H1 (cell line): ENCODE measurements around the gene TMEM154. TPM values are rescaled to one million over a fixed set of nuclear protein-coding genes. Genes with fewer than 3 reads are reported as not detected.

Experiments used
- CTCF ChIA-PET: fragments of 300-600 bp; sonication (Branson Sonifier 250); formaldehyde crosslinking; loops from one replicate; lab custom pipeline; 2021; ENCODE audit not compliant: partially characterized antibody; lab: Charles Lee
- POLR2A ChIA-PET: fragments of 300-600 bp; sonication (Branson Sonifier 250); formaldehyde crosslinking; loops from one replicate; lab custom pipeline; 2021; ENCODE audit warnings: inconsistent platforms; ENCODE audit not compliant: partially characterized antibody; lab: Charles Lee
- DNase-seq, 2 experiments: peaks; one replicate each; pipeline versions ENCODE4 v3.0.0 to v3.0.0-alpha.2; 2010 to 2022; ENCODE audit warnings: low spot score in 2 of 2, low read depth in 1 of 2, mixed read lengths in 1 of 2
- FAIRE-seq: peaks from 2 replicates; lab custom pipeline; 2011; peaks lifted over from hg19 to GRCh38; lab: Jason Lieb, UNC
- H2AFZ ChIP-seq: 2 replicates; pipeline ENCODE4 v1.8.1; 2012; ENCODE audit warnings: low read length, inconsistent platforms
- H2AK5ac ChIP-seq: 2 replicates; pipeline ENCODE4 v1.6.1; 2013; ENCODE audit warnings: low read depth, low read length
- H2BK120ac ChIP-seq: replicated peaks from 2 replicates; pipeline ENCODE3; 2013; ENCODE audit warnings: low read depth, low read length, inconsistent platforms
- H2BK12ac ChIP-seq: 2 replicates; pipeline ENCODE4 v1.6.1; 2013; ENCODE audit warnings: low read depth, low read length
- H2BK15ac ChIP-seq: 2 replicates; pipeline ENCODE4 v1.6.1; 2013; ENCODE audit warnings: low read length
- H2BK20ac ChIP-seq: 2 replicates; pipeline ENCODE4 v1.6.1; 2013; ENCODE audit warnings: low read length
- H2BK5ac ChIP-seq: 2 replicates; pipeline ENCODE4 v1.6.1; 2013; ENCODE audit warnings: low read depth, low read length
- H3K14ac ChIP-seq: 2 replicates; pipeline ENCODE4 v1.6.1; 2013; ENCODE audit warnings: inconsistent platforms; ENCODE audit not compliant: insufficient read length
- H3K18ac ChIP-seq: 2 replicates; pipeline ENCODE4 v1.6.1; 2013; ENCODE audit warnings: low read length; ENCODE audit errors: extremely low read depth
- H3K23ac ChIP-seq: 2 replicates; pipeline ENCODE4 v1.6.1; 2013; ENCODE audit warnings: inconsistent platforms; ENCODE audit not compliant: insufficient read length
- H3K23me2 ChIP-seq: 2 replicates; pipeline ENCODE4 v1.6.1; 2013; ENCODE audit warnings: low read depth, low read length
- H3K27ac ChIP-seq: 2 replicates; pipeline ENCODE4 v1.6.1; 2011; ENCODE audit warnings: low read depth, low read length, inconsistent platforms
- H3K27me3 ChIP-seq, 4 experiments: replicated peaks in 1 of 4; 1 replicate in 1 of 4; 2 replicates in 3 of 4; pipeline versions ENCODE4 v1.6.1 to v1.8.1; 2011 to 2013; ENCODE audit warnings: low read length in 3 of 4, mild to moderate bottlenecking in 3 of 4, inconsistent platforms in 2 of 4, mixed read lengths in 2 of 4, moderate library complexity in 1 of 4; ENCODE audit not compliant: control insufficient read depth in 3 of 4, insufficient read depth in 3 of 4; ENCODE audit errors: extremely low read depth in 1 of 4
- H3K36me3 ChIP-seq, 4 experiments: 2 replicates each; pipeline versions ENCODE4 v1.6.1 to v1.8.1; 2011 to 2013; ENCODE audit warnings: mild to moderate bottlenecking in 4 of 4, low read length in 3 of 4, moderate library complexity in 2 of 4, control low read depth in 1 of 4, inconsistent platforms in 1 of 4; ENCODE audit not compliant: insufficient read depth in 4 of 4, control insufficient read depth in 2 of 4
- H3K4ac ChIP-seq: replicated peaks from 2 replicates; pipeline ENCODE3; 2013; ENCODE audit warnings: low read length, low read depth, mixed read lengths, inconsistent platforms; ENCODE audit not compliant: insufficient read length
- H3K4me1 ChIP-seq, 4 experiments: replicated peaks in 1 of 4; 1 replicate in 1 of 4; 2 replicates in 3 of 4; pipeline versions ENCODE4 v1.6.1 to v1.8.1; 2011 to 2013; ENCODE audit warnings: low read length in 3 of 4, inconsistent platforms in 2 of 4, mixed read lengths in 1 of 4; ENCODE audit not compliant: insufficient read depth in 4 of 4, control insufficient read depth in 3 of 4
- H3K4me2 ChIP-seq, 2 experiments: 2 replicates each; pipeline versions ENCODE4 v1.6.1 to v1.8.1; 2011 to 2013; ENCODE audit warnings: low read depth in 2 of 2, low read length in 2 of 2, control low read depth in 1 of 2, inconsistent platforms in 1 of 2, mild to moderate bottlenecking in 1 of 2; ENCODE audit not compliant: insufficient read depth in 1 of 2
- H3K4me3 ChIP-seq, 4 experiments: fragments of 200-600, 300-600 bp in 1 of 4; sonication (generic), shearing (Covaris generic), sonication (Bioruptor Twin) in 1 of 4; 2 replicates each; pipeline versions ENCODE4 v1.5.1 to v1.8.1; 2011 to 2016; ENCODE audit warnings: low read length in 4 of 4, low read depth in 3 of 4, control low read depth in 2 of 4, inconsistent platforms in 2 of 4, mild to moderate bottlenecking in 2 of 4, mixed read lengths in 1 of 4, moderate library complexity in 1 of 4; ENCODE audit not compliant: insufficient read depth in 2 of 4; ENCODE audit errors: extremely low read depth in 1 of 4
- H3K56ac ChIP-seq: replicated peaks from 2 replicates; pipeline ENCODE3; 2013; ENCODE audit warnings: low read depth, mild to moderate bottlenecking, mixed read lengths, low read length, inconsistent platforms; ENCODE audit not compliant: insufficient read length
- H3K79me1 ChIP-seq: 2 replicates; pipeline ENCODE4 v1.6.1; 2013; ENCODE audit warnings: low read depth, low read length, control low read depth
- H3K79me2 ChIP-seq, 2 experiments: 2 replicates each; pipeline versions ENCODE4 v1.6.1 to v1.8.1; 2012 to 2013; ENCODE audit warnings: low read length in 2 of 2, mild to moderate bottlenecking in 2 of 2, inconsistent platforms in 1 of 2; ENCODE audit not compliant: insufficient read depth in 2 of 2, control insufficient read depth in 1 of 2
- H3K9ac ChIP-seq, 4 experiments: replicated peaks in 1 of 4; 1 replicate in 1 of 4; 2 replicates in 3 of 4; pipeline versions ENCODE4 v1.6.1 to v1.8.1; 2011 to 2013; ENCODE audit warnings: low read depth in 3 of 4, low read length in 3 of 4, control low read depth in 2 of 4, mild to moderate bottlenecking in 2 of 4, moderate library complexity in 2 of 4, inconsistent platforms in 1 of 4; ENCODE audit errors: extremely low read depth in 1 of 4
- H3K9me3 ChIP-seq, 2 experiments: 2 replicates each; pipeline versions ENCODE4 v1.6.1 to v1.8.1; 2012 to 2013; ENCODE audit warnings: mild to moderate bottlenecking in 2 of 2, moderate library complexity in 2 of 2, control low read depth in 1 of 2, inconsistent platforms in 1 of 2, low read depth in 1 of 2, low read length in 1 of 2, mixed read lengths in 1 of 2; ENCODE audit not compliant: insufficient read depth in 2 of 2
- H4K20me1 ChIP-seq, 2 experiments: replicated peaks in 1 of 2; 2 replicates each; pipeline versions ENCODE3 to v1.8.1; 2011 to 2013; ENCODE audit warnings: inconsistent platforms in 2 of 2, low read length in 2 of 2, mild to moderate bottlenecking in 1 of 2; ENCODE audit not compliant: insufficient read depth in 2 of 2, control insufficient read depth in 1 of 2
- H4K5ac ChIP-seq: 2 replicates; pipeline ENCODE4 v1.6.1; 2013; ENCODE audit warnings: low read length, low read depth, mixed read lengths, inconsistent platforms; ENCODE audit not compliant: insufficient read length
- H4K8ac ChIP-seq: 2 replicates; pipeline ENCODE4 v1.8.0; 2013; ENCODE audit warnings: mild to moderate bottlenecking, moderate library complexity, low read length, inconsistent platforms; ENCODE audit not compliant: insufficient read depth; ENCODE audit errors: extremely low read depth
- H4K91ac ChIP-seq: replicated peaks from 2 replicates; pipeline ENCODE3; 2013; ENCODE audit warnings: low read length, mixed read lengths, inconsistent platforms; ENCODE audit not compliant: insufficient read length
- ASH2L ChIP-seq: fragments of 200-600, 300-600 bp; sonication (generic); IDR thresholded peaks from one replicate; pipeline ENCODE4 v1.7.1; 2017; ENCODE audit warnings: low read length
- BACH1 ChIP-seq: IDR thresholded peaks from 2 replicates; pipeline ENCODE4 v1.6.1; 2012; ENCODE audit warnings: low read length, improper control_type of control experiment
- EZH2 ChIP-seq: fragments of 200-600 bp; sonication (generic); IDR thresholded peaks from 2 replicates; pipeline ENCODE4 v1.7.1; 2012; ENCODE audit warnings: low read depth, mild to moderate bottlenecking, moderate library complexity, low read length, inconsistent platforms; ENCODE audit not compliant: severe bottlenecking
- GTF2F1 ChIP-seq: IDR thresholded peaks from 2 replicates; pipeline ENCODE4 v1.6.1; 2012; ENCODE audit warnings: low read depth, low read length, improper control_type of control experiment, borderline replicate concordance
- KDM5A ChIP-seq: fragments of 200-600 bp; IDR thresholded peaks from 2 replicates; pipeline ENCODE4 v1.7.1; 2012; ENCODE audit warnings: mild to moderate bottlenecking, low read length, inconsistent platforms, mixed read lengths
- POLR2AphosphoS5 ChIP-seq: IDR thresholded peaks from 2 replicates; pipeline ENCODE4 v1.6.1; 2011; ENCODE audit warnings: low read depth, low read length
- RAD21 ChIP-seq, 2 experiments: IDR thresholded peaks in 1 of 2; conservative IDR thresholded peaks in 1 of 2; 2 replicates each; pipeline ENCODE4 v1.6.1; 2011; ENCODE audit warnings: low read depth in 2 of 2, low read length in 2 of 2, improper control_type of control experiment in 1 of 2, inconsistent platforms in 1 of 2, mild to moderate bottlenecking in 1 of 2, moderate library complexity in 1 of 2
- RBBP5 ChIP-seq: IDR thresholded peaks from 2 replicates; pipeline ENCODE4 v1.7.1; 2012; ENCODE audit warnings: low read depth, mild to moderate bottlenecking, inconsistent platforms, low read length, moderate library complexity, borderline replicate concordance
- RFX5 ChIP-seq: IDR thresholded peaks from 2 replicates; pipeline ENCODE4 v1.6.1; 2011; ENCODE audit warnings: low read depth, low read length, improper control_type of control experiment, borderline replicate concordance
- SAP30 ChIP-seq: fragments of 300-600 bp; sonication (generic); IDR thresholded peaks from 2 replicates; pipeline ENCODE4 v1.7.1; 2012; ENCODE audit warnings: low read length, moderate library complexity, mild to moderate bottlenecking, inconsistent platforms; ENCODE audit not compliant: insufficient read depth, insufficient replicate concordance
- SIRT6 ChIP-seq: IDR thresholded peaks from one replicate; pipeline ENCODE4 v1.7.1; 2012; ENCODE audit warnings: low read length, inconsistent platforms
- SIX5 ChIP-seq: IDR thresholded peaks from 2 replicates; pipeline ENCODE4 v1.6.1; 2011; ENCODE audit warnings: mild to moderate bottlenecking, low read depth, low read length
- TAF1 ChIP-seq: IDR thresholded peaks from 2 replicates; pipeline ENCODE4 v1.6.1; 2011; ENCODE audit warnings: mild to moderate bottlenecking, low read depth, low read length
- TAF7 ChIP-seq: optimal IDR thresholded peaks from 2 replicates; pipeline ENCODE3; 2011; ENCODE audit warnings: low read depth, mild to moderate bottlenecking, inconsistent platforms, low read length, moderate library complexity, borderline replicate concordance
- ZNF274 ChIP-seq: IDR thresholded peaks from 2 replicates; pipeline ENCODE4 v1.7.0; 2012; ENCODE audit warnings: low read length, borderline replicate concordance; ENCODE audit errors: extremely low read depth
- whole genome bisulfite sequencing, 2 experiments: shearing (Covaris generic) in 1 of 2; methylation state at CpG; one replicate each; pipeline versions ENCODE4 v1.1.6 to v1.1.7; 2013 to 2015; ENCODE audit warnings: low lambda C conversion rate in 2 of 2, mixed read lengths in 2 of 2, inconsistent platforms in 1 of 2, low coverage in 1 of 2, missing lambda C conversion rate in 1 of 2; ENCODE audit not compliant: insufficient replicate concordance in 2 of 2, insufficient coverage in 1 of 2, insufficient read length in 1 of 2; ENCODE audit errors: extremely low coverage in 1 of 2, missing lambda C conversion rate in 1 of 2; 5-methylcytosine and 5-hydroxymethylcytosine counted together
- polyA plus RNA-seq, 7 experiments: library from polyadenylated mRNA; depleted of rRNA in 3 of 7; stranded (reverse) in 5 of 7; unstranded in 2 of 7; fragments of >200 nt in 5 of 7; fragments of 200-250 nt in 2 of 7; gene quantifications; 1 replicate in 5 of 7; 2 replicates in 1 of 7; 4 replicates in 1 of 7; pipeline versions ENCODE4 v1.2.1 to v1.2.3, GENCODE V29; 2011 to 2013; ENCODE audit warnings: missing spikeins in 2 of 7, mixed read lengths in 2 of 7
- total RNA-seq: library from RNA; stranded (reverse); fragmentation: NEBNext Ultra II Directional; extraction: Animal tissue kit (Norgen Biotek cat#: 25700); gene quantifications from 2 replicates; pipeline ENCODE4 v1.2.1, GENCODE V29; 2021

TMEM154 gene
- total and polyA plus RNA-seq, 2 of the 8 experiments (the other 6 are each of a cell fraction or from before 2014, with no cell fraction given): 0.33 to 1.2 TPM

DNA sequence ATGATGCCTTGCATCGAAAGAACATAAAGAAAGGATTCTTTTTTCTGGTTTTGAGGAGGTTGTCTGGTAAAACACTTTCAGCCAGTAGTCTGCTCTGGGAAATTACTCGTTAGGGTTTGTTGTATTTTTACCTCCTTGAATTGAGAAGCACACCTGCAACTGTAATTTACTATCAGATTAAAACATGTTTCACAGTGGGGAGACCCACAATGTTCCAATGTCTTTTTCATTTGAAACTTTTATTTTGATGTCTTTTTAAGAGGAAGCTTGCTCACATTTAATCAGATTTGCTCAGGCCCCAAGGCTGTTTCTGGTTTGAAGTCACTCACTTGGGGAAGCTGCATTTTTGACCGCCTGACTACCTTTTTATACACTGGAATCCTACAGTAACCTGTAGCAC is 12.0 kb downstream of the TMEM154 start:
- Histone ChIP-seq H2BK15ac (no peak overlapping the region), H3K27me3 (no peaks in the 10 kb centered on the region), H2BK5ac (no peak overlapping the region), H3K9me3 (no peaks in the 10 kb centered on the region), H3K4me2 (no peak overlapping the region), H3K79me2 (no peaks in the 10 kb centered on the region), H3K27ac (no peak overlapping the region), H2BK120ac (no peak overlapping the region), H3K4me1 (peaks cover 3 to 6% (median 4%) of the 10 kb centered on the region in 4 experiments; a peak in 4 of 7 replicates), H4K20me1 (no peaks in the 10 kb centered on the region), H2AK5ac (no peak overlapping the region), H3K36me3 (no peaks in the 10 kb centered on the region), H3K4me3 (no peak overlapping the region), H2AFZ (no peak overlapping the region), H3K23ac (no peak overlapping the region), H4K91ac (no peak overlapping the region), H4K5ac (no peak overlapping the region), H3K9ac (no peak overlapping the region), H3K56ac (no peak overlapping the region), H3K23me2 (no peaks in the 10 kb centered on the region), H3K18ac (no peak overlapping the region), H3K79me1 (no peaks in the 10 kb centered on the region; the same call in 1 of the 2 replicates), H3K4ac (no peak overlapping the region), H3K14ac (no peak overlapping the region), H4K8ac (no peak overlapping the region), H2BK20ac (no peak overlapping the region), H2BK12ac (no peak overlapping the region)
- FAIRE-seq (no peak), DNase-seq (no peak)
- CTCF ChIA-PET: interaction anchor here (1.0 to 1.8 kb wide), 3 partner anchors 9 to 622 kb away, joined by 3 to 5 read pairs (median 3); no protein-coding TSS in a partner anchor
- POLR2A ChIA-PET: interaction anchor here (1.0 to 1.4 kb wide), 2 partner anchors 10 to 17 kb away, joined by 3 to 4 read pairs; no protein-coding TSS in a partner anchor
- WGBS, 2 experiments: 92% methylated on average over 3 of the region's 3 CpGs; no CpG with 5 or more reads in 1 of the 2 experiments
- TF ChIP-seq TAF1: no peak
- TF ChIP-seq SAP30: no peak
- TF ChIP-seq SIX5: no peak
- no peak for TF ChIP-seq POLR2AphosphoS5
- no peak for TF ChIP-seq GTF2F1
- no peak for TF ChIP-seq ASH2L
- TF ChIP-seq RFX5: no peak
- no peak for TF ChIP-seq EZH2
- TF ChIP-seq BACH1: no peak
- no peak for TF ChIP-seq KDM5A
- TF ChIP-seq RBBP5: no peak
- TF ChIP-seq ZNF274: no peak
- TF ChIP-seq SIRT6: no peak
- no peak for TF ChIP-seq RAD21 (IDR thresholded peaks at IDR 0.05 in 1 of 2, conservative IDR thresholded peaks at IDR 0.05 in 1 of 2; ENCODE audit: low read depth in 2 of 2, low read length in 2 of 2)
- TF ChIP-seq TAF7: no peak
